ENCODE results near the gene KCNMA1. TPM values are rescaled to one million over a fixed set of nuclear protein-coding genes. Genes with fewer than 3 reads are reported as not detected.
"Not testable (repeated sequence)": the region's sequence is repeated elsewhere in the genome, so short reads cannot be mapped to it uniquely, and the experiment has no call there.

KCNMA1 gene
- total RNA-seq, 2 donors from 2014 or later, result 5.9 to 9.3 TPM

DNA sequence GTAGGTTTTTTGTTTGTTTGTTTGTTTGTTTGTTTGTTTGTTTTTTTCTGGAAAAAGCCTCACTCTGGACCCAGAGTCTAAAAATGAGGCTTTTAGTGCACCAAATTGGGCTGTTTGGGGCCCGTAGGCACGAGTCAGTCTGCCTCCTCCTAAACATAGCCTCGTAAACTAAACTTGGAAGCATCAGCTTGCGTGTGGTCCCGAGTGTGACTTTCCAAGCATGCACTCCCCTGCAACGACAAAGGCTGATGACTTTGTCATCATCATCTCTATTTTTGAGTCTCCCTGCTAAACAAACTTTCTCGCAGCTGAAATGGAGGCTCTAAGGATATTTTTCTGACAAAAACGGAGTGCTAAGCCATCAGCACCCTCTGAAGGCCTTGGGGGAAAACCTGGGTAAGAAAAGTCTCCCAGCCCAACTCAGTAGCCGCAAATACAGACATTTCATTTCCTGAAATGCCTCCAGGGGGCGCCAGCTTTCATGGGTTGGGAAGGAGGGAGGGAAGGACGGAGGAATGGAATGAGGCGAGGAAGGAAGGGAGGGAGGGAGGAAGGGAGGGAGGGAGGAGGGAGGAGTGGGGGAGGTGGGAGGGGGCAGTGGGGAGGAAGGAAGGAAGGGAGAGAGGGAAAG is 245.9 kb downstream of the KCNMA1 start:
- Histone ChIP-seq H3K4me3 (no peak overlapping the region), H3K4me1 (peaks cover 58% of the 10 kb centered on the region), H3K27ac (peak overlapping the region in 1 of 4 donors; percentile 65), H3K9me3 (no peaks in the 10 kb centered on the region), H3K27me3 (no peaks in the 10 kb centered on the region), H3K36me3 (replicated peaks in 1 of 2; ENCODE audit: insufficient read depth in 1 of 2, low read depth in 2 of 2) (no peaks in the 10 kb centered on the region)
- peak; percentile 73 to 86 (median 80) for DNase-seq
- TF ChIP-seq, protein P1, sequence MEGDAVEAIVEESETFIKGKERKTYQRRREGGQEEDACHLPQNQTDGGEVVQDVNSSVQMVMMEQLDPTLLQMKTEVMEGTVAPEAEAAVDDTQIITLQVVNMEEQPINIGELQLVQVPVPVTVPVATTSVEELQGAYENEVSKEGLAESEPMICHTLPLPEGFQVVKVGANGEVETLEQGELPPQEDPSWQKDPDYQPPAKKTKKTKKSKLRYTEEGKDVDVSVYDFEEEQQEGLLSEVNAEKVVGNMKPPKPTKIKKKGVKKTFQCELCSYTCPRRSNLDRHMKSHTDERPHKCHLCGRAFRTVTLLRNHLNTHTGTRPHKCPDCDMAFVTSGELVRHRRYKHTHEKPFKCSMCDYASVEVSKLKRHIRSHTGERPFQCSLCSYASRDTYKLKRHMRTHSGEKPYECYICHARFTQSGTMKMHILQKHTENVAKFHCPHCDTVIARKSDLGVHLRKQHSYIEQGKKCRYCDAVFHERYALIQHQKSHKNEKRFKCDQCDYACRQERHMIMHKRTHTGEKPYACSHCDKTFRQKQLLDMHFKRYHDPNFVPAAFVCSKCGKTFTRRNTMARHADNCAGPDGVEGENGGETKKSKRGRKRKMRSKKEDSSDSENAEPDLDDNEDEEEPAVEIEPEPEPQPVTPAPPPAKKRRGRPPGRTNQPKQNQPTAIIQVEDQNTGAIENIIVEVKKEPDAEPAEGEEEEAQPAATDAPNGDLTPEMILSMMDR (IDR thresholded peaks at IDR 0.05), result peak; percentile 47 to 79 (median 69)
- no peak for TF ChIP-seq POLR2A (IDR thresholded peaks at IDR 0.05)
- WGBS, 2 donors, result 28 to 31% methylated on average over 12 of the region's 12 CpGs
- peak; percentile 76 for ATAC-seq
- intact Hi-C loops (cut with DNase I), result no loop called here

DNA sequence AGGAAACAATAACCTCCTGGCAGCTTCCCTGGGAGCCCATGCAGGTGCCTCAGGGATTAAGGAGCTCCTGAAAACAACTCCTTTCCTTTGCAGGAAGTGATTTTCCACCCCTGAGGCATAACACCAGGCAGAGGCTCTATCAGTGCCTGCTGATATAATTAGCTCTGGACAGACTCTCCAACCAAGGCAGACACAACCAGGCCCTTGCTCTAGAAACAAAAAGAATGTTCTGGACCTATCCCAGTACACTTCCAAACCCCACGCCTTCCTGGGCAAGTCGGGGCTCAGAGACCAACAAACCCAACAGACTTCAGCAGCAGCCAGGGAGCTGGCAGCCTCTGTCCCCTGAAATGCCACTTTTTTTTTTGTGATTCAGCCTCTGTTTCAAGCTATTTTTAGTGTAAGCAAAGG is 247.1 kb downstream of the KCNMA1 start:
- WGBS, 2 donors, result 43 to 44% methylated on average over 2 of the region's 2 CpGs
- Histone ChIP-seq H3K36me3 (replicated peaks in 1 of 2; ENCODE audit: insufficient read depth in 1 of 2, low read depth in 2 of 2) (no peaks in the 10 kb centered on the region), H3K27ac (peak overlapping the region; percentile 49 to 65 (median 60)), H3K4me3 (no peak overlapping the region), H3K4me1 (peaks cover 59% of the 10 kb centered on the region), H3K27me3 (no peaks in the 10 kb centered on the region), H3K9me3 (no peaks in the 10 kb centered on the region)
- TF ChIP-seq, protein P1 (IDR thresholded peaks at IDR 0.05), result no peak
- TF ChIP-seq POLR2A (IDR thresholded peaks at IDR 0.05), result no peak
- ATAC-seq (peak; percentile 39), DNase-seq (peak in 1 of 4 donors; percentile 68)
- intact Hi-C loops (cut with DNase I), result no loop called here

DNA sequence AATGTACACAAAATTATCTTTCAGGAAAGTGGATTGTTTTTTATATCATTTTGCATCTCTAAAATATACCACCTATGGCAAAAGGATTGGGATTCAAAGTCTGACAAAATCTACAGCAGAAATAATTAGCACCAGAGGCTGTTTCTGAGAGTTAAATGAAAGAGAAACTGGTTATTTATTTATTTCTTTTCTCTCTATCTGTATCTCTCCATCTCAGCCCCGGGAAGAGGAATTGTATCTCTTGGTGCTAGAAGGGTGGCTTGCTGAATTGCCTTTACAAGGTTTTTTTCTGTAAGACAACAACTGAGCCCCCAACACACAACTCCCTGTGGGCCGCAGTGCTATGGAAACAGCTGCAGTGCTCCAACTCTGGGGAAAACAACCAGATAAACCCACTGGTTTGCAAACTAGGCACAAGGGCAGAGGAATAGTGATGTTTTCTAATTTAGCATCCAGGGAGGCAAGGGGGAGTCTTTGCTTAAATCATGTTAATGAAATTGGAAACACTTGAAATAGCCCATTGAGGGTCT is 249.0 kb downstream of the KCNMA1 start:
- ATAC-seq, result no peak
- H3K36me3 ChIP-seq (replicated peaks in 1 of 2; ENCODE audit: insufficient read depth in 1 of 2, low read depth in 2 of 2), result no peaks in the 10 kb centered on the region
- peaks cover 59% of the 10 kb centered on the region for H3K4me1 ChIP-seq
- TF ChIP-seq, protein P1 (IDR thresholded peaks at IDR 0.05), result no peak
- TF ChIP-seq POLR2A (IDR thresholded peaks at IDR 0.05), result no peak
- no peak for DNase-seq
- WGBS, 2 donors, result 34 to 46% methylated on average over 2 of the region's 2 CpGs
- H3K27ac ChIP-seq, result no peak overlapping the region
- H3K4me3 ChIP-seq, result no peak overlapping the region
- H3K27me3 ChIP-seq, result no peaks in the 10 kb centered on the region
- no peaks in the 10 kb centered on the region for H3K9me3 ChIP-seq
- intact Hi-C loops (cut with DNase I), result no loop called here

DNA sequence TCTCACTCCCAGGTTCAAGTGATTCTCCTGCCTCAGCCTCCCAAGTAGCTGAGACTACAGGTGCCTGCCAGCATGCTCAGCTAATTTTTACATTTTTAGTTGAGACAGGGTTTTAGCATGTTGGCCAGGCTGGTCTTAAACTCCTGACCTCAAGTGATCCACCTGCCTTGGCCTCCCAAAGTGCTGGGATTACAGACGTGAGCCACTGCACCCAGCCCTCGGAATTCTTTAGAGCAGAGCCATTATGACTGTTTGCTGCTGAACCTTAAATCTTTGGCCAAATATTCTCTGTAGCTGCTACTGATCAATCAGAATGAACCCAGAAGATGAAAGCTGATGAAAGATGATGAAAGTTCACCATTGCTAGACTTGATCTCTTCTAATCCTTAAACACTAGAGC is 249.9 kb downstream of the KCNMA1 start:
- intact Hi-C loops (cut with DNase I), result not testable (repeated sequence)
- H3K27ac ChIP-seq, result peak overlapping the region in 1 of 4 donors; percentile 3

DNA sequence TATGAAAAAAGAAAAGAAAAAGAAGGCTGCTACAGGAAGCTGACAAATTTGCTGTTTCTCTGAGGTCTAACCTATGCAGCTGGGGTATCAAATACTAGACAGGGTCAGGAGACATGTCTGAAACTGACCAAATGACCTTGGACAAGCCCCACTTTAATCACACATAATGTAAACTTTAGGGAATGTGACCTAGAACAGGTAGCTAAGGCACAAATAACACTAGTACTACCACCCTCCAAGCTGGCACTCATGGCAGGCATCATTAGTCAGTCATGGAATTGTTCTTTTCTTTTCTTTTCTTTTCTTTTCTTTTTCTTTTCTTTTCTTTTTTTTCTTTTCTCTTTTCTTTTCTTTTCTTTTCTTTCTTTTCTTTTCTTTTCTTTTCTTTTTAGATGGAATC is 250.4 kb downstream of the KCNMA1 start:
- H3K9me3 ChIP-seq, result no peaks in the 10 kb centered on the region
- H3K27me3 ChIP-seq, result no peaks in the 10 kb centered on the region
- peaks cover 52% of the 10 kb centered on the region for H3K4me1 ChIP-seq
- TF ChIP-seq, protein P1 (IDR thresholded peaks at IDR 0.05), result no peak
- TF ChIP-seq POLR2A (IDR thresholded peaks at IDR 0.05), result no peak
- H3K4me3 ChIP-seq, result no peak overlapping the region
- H3K36me3 ChIP-seq (replicated peaks in 1 of 2; ENCODE audit: insufficient read depth in 1 of 2, low read depth in 2 of 2), result no peaks in the 10 kb centered on the region
- no peak for DNase-seq
- peak overlapping the region in 2 of 4 donors; percentile 8 to 27 for H3K27ac ChIP-seq
- ATAC-seq, result no peak
- intact Hi-C loops (cut with DNase I), result no loop called here

More for the DNA sequence above, 249.9 kb downstream of the KCNMA1 start:
- H3K9me3 ChIP-seq; ATAC-seq; DNase-seq; H3K4me3 ChIP-seq; H3K36me3 ChIP-seq (replicated peaks in 1 of 2; ENCODE audit: insufficient read depth in 1 of 2, low read depth in 2 of 2); H3K27me3 ChIP-seq: not testable (repeated sequence)
- 76 to 88% methylated on average over 2 of the region's 2 CpGs for WGBS, 2 donors
- peaks cover 56% of the 10 kb centered on the region for H3K4me1 ChIP-seq
